ENCODE measurements around the gene RIMKLA.

RIMKLA gene, protein sequence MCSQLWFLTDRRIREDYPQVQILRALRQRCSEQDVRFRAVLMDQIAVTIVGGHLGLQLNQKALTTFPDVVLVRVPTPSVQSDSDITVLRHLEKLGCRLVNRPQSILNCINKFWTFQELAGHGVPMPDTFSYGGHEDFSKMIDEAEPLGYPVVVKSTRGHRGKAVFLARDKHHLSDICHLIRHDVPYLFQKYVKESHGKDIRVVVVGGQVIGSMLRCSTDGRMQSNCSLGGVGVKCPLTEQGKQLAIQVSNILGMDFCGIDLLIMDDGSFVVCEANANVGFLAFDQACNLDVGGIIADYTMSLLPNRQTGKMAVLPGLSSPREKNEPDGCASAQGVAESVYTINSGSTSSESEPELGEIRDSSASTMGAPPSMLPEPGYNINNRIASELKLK

DNA sequence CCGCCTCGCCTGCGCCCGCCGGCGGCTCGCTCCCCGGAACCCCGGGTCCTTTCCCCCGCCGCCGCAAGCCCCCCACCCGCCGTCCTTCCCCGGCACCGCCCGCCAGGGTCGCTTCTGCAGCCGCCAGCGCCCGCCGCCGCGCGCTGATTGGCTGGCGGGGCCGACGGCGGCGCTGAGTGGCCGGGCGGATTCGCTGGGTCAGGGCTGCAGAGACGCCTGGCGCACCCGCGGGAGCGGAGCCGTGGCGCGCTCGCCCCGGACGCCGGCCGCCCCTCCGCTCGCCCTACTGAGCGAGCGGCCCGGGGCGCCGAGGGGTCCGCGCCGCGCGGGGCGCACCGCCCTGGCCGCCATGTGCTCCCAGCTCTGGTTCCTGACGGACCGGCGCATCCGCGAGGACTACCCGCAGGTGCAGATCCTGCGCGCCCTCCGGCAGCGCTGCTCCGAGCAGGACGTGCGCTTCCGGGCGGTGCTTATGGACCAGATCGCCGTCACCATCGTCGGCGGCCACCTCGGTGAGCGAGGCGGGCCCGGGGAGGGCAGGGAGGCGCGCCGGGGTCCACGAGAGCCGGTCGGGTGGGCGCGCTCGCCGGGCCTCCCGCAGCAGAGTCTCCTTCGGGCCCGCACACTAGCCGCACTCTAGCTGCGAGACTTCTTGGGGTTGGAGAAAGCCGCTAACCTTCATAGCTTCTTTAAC is at the start of gene RIMKLA:
TSS of gene RIMKLA (plus strand) at position 207 of the 694 bp plus-strand sequence. CDS start at position 350, 143 bp downstream.
- peak; percentile 43 for DNase-seq

DNA sequence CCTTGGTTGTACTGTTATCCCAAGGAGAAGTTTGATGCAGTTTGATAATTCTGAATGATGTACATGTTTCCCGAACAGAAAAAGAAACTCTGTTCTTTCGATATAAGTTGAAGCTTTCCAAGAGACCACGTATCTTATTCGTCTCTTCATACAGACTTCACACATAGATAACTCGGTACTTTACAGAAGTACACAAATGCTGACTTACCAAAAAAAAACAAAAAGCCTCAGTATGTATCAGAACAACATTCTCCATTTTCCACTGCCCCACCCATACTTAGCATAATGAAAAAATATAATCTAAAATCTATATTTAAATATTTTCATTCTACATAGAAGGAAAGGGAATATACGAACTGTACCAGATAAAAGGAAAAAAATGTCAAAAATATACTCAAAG is 47.7 kb upstream of the RIMKLA start:
- no peak for DNase-seq

DNA sequence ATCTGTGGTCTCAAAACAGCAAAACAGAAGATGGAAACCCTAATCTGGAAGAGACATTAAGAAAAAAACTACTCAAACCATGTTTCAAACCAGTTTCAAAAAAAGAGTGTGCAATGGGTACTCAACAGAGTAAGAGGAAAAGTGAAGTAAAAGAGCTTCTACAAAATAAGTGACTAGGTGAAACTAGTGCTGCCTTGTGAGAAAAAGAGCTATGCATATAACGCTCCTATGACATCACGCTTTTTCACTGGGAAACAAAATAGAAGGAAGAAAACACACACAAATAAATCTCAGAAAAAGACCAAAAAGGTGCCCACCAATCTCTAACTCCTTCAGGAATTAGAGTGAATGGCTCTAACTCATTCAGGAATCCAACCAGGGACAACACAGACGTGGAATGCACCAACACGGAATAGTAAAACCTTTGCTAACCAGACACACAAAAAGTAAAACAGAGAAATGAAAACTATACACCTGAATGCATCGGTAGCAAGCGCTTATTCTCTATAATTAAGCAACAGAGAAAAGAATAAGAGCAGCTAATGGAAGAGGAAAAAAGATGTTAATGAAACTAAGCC is 46.8 kb upstream of the RIMKLA start:
- DNase-seq, result no peak

DNA sequence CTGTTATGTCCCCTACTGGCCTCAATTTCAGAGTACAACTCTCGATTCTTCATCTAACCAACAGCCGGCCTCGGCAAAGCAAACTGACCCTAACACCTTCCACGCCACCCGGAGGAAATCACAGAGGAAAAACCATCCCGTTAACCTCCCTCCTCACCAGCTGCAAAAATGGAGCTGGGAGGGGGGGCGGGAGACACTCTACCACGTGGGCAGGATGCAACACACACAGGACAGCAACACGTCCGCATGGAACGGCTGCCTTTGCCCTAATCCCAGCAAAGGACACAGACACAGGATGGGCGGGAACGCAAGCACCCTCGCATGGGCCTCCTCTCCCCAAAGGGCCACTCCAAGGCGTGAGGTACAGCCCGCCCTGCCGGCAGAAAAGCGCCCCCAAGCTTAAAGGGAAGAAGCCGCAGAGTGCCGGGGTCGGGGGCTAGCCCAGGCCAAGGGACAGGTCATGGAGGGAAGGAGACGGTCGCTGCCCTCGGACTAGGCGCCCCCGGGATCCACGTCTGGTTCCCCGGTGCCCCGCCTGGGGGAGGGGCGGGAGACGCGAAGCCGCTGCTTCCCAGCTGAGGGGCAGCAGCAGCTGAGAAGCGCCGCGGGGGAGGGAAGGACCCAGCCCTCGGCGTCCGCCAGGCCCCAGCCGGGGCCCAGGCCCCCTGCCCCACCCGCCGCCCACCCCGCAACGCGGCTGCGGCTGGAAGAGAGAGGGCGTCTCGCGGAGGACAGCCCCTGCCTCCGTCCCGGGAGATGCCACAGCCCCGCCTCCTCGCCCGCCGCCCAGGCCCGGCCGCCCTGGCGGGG is 46.1 kb upstream of the RIMKLA start:
- DNase-seq, result no peak

DNA sequence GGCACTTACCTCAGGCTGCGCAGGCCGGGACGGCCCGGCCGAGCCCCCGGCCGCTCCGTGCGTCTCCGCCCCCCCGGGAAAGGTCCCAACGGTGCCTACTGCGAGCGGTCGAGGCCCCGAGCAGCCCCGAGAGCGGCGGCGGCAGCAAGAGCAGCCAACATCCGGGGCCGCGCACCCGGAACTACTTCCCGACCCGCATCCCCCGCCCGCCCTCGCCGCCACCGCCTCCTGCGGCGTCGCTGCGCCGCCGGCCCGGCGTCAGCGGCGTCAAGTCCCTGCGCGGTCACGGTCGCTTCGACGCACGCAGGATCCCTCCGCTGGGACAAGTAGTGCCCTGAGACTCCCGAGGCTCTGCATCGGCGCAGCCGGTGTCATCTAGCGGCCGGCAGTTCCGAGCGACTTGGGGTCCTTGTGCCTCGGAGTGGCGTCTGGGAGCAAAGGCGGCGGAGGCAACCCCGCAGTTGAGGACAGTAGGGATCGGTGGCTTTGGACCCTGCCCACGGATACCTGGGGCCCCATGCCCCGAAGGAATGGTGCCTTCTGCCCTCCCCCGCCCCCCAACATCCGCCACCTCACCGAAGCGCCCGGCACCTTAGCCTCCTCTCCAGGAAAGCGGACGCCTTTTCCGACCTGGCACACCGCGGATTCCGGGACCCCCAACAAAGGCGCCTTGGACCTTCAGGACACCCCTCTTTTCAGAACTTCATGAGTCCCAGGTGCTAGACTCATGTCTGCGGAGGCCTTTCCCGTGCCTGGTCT is 45.4 kb upstream of the RIMKLA start, which contains the start of gene FOXJ3:
TSS of gene FOXJ3 (minus strand) at position 186 of the 759 bp plus-strand sequence. CDS start 24,142 bp downstream, outside the sequence.
- DNase-seq, result peak; percentile 96

DNA sequence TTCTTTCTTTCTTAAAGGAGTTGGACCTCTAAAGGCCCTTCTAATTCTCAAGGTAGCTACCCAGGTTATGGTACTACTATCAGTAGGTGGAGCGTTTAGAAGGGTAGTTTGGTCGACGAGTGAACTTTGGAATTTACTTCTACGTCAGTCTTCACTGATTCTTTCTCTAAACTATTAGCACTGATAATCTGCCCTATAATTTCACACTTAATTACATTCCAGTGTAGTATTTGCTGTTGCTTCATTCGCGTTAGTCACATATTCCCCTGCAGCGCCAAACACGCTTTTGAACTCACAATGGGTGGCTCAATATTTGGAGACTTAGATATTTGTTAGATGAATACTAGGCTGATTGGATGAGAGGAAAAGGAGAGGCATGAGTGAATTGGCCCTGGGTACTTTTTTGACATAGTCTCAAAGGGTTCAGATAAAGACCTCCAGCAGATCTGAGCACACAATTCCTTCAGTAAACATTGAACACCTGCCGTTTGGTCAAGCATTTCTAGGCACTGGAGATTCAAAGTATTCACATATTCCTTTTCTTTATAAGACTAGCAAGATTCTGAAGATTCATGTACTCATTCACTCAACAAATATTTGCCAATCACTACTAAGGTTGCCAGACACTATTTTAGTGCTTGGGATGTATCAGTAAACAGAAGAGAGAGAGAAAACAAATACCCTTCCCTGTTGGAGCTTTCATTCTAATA is 44.6 kb upstream of the RIMKLA start:
- DNase-seq, result no peak

DNA sequence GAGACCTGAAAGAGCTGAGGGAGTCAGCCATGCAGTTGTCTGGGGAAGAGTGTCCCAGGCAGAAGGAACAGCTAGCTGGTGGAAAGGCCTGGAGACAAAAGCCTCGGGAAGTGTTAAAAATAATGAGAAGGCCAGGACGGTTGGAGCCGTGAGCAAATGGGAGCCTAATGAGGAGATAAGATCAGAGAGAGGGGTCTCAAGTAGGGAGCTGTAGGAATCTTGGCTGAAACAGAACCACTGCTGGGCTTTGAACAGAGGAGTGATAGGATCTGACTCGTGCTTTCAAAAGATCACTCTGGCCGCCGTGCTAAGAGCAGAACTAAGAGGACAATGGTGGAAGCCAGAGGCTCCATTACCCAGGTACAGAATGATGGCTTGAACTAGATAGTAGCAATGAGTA is 43.6 kb upstream of the RIMKLA start:
- no peak for DNase-seq

DNA sequence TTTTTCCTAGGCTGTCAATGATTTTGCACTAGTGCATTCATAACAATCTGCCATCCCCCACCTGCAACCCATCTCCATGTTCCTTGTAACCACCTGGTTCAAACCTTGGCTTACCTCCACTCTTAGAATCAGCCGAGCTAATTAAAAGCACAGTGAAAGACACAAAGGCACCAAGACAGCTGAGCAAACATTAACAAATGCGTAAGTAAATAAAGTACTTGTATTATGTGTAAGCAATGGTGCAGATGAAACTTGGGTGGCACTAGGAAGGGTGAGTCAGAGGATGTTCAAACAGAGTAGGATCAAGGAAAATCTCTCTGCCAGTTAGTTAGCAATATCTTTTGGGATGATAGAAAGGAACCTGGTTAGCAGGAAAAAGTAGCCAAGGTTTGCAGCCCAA is 40.5 kb upstream of the RIMKLA start:
- DNase-seq, result no peak

DNA sequence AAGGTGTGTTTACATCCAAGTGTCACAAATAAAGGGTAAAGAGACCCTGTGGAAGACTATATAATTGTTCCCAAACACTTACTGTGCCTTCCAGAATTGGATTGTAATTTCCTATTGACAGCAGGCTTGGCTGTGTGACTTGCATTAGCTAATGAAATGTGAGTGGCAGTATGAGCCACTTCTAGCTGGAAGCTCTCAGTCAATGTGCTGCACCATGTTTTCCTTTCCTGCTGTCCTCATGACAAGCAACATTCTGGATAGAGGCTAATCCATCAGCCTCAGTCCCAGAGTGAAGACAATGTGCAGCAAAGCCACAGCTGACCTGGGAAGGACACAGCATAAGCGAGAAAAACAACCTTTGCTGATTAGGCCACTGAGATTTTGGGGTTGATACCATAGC is 39.7 kb upstream of the RIMKLA start:
- no peak for DNase-seq

DNA sequence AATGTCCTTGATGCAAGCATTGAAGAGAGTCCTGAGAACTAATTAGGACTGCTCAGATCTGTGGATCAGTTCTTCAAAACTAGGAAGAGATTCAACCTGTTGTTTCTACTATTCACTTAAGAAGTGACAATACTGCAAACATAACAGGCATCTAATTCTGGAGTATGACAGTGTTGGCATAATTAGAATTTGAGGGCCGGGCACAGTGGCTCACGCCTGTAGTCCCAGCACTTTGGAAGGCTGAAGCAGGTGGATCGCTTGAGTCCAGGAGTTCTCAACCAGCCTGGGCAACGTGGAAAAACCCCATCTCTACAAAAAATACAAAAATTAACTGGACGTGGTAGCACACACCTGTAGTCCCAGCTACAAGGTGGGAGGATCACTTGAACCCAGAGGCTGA is 37.5 kb upstream of the RIMKLA start:
- DNase-seq, result no peak

DNA sequence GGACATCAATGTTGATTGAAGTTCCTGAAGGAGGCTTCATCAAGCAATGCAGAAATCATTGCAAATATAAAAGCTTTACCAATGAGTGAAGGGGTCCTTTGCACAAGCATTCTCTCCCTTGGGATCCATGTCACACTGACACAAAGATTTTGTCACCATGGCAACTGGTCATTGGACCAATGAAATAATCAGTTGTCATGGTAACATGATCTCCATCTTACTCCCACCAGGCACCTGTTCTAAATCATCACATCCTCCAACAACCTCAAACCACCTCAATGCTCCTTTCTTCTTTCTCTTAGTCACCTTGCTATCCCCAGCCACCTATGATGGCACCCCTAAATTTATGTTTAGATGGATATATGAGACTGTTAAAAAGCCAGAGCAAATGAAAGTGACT is 32.1 kb upstream of the RIMKLA start:
- no peak for DNase-seq

DNA sequence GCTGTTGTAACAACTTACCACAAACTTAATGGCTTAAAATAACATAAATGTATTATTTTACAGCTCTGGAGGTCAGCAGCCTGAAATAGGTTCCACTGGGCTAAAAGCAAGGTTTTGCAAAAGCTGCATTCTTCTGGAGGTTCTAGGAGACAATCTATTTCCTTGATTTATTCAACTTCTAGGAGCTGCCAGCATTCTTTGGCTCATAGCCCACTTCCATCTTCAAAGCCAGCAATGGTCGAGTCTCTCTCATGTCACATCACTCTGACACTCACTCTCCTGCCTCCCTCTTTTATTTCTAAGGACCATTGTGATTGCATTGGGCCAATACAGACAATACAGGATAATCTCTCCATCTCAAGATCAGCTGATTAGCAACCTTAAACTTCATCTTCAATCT is 30.5 kb upstream of the RIMKLA start:
- no peak for DNase-seq

DNA sequence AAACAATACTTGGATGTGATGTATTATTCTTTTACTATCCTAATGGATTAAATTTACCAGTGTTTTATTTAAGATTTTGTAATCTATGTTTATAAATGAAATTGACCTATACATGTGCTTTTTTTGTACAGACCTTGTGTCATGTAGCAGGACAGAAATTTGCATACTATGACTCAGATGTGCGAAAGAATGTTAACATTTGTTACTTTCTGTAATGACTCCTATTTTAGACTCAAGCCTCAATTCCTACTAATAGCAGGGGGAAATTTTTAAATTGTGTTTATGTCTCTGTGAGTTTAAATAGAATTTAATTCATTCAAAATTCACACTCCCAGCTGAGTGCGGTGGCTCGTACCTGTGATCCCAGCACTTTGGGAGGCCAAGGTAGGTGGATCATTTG is 21.8 kb upstream of the RIMKLA start:
- DNase-seq, result no peak

DNA sequence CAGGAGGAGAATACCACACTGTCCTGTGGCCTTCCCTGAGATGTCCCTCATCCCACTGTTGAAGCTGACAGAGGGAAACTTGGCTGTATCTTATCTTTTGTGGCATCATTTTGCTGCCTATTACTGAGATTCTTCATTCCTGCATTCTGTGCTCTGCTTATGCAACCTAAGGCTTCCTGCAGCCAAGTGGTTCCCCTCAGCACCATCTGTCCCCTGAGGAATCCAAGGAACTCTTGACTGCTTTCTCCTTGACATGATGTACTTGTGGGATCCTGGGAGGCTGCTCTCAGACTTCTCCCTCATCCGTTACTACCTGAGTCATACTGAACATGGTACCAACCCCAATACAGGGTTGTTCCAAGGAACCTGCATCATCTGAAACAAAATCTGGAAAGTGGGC is 21.1 kb upstream of the RIMKLA start:
- DNase-seq, result no peak

DNA sequence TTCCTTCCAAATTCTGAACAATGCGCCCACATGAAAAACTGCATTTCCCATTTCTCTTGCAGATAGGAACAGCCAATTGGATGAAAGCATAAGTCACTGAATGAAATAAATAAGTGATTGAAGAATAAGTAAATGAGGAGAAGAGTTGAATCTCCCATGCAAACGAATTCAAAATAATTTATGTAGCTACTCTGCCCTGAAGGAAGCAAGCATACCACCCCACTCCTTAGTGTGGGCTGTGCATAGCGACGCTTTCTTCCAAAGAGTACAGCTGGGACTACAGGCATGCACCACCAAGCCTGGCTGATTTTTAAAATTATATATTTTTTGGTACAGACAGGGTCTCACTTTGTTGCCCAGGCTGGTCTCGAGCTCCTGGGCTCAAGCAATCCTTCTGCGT is 16.5 kb upstream of the RIMKLA start:
- DNase-seq, result no peak

DNA sequence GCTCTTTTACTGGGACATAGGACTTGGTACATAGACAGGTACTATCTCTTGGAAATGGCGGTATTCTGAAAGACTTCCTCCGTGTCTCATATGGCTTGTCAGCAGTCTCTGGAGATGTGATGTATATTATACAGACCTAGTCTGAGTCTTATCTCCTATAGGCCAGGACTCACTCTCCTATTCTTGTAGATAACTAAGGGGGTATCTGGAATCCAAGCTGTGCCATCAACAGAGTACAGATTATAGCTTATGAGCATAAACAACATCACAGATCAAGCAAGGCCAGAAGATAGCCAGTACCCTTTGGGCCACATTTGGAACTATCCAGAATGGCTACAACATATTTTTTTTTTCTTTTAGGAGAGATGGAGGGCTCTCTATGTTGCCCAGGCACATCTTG is 16.1 kb upstream of the RIMKLA start:
- DNase-seq, result no peak

DNA sequence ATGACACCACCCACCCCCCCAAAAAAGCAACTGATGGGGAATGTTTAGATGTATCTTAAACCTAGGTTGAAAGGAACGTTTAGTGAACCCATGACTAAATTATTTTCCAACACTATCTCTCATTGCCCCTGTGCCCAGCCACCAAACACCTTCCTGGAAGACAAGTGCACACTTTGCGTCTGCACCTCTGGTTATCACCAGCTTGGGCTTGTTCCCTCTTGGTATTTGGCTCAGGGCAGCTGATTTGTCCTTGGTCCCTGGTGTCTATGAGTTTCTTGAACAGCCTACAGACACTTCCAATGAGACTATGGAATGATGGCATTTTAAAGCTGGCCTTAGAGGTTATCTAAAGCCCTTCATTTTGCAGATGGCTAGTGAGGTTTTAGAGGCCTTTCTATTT is 15.5 kb upstream of the RIMKLA start:
- no peak for DNase-seq

DNA sequence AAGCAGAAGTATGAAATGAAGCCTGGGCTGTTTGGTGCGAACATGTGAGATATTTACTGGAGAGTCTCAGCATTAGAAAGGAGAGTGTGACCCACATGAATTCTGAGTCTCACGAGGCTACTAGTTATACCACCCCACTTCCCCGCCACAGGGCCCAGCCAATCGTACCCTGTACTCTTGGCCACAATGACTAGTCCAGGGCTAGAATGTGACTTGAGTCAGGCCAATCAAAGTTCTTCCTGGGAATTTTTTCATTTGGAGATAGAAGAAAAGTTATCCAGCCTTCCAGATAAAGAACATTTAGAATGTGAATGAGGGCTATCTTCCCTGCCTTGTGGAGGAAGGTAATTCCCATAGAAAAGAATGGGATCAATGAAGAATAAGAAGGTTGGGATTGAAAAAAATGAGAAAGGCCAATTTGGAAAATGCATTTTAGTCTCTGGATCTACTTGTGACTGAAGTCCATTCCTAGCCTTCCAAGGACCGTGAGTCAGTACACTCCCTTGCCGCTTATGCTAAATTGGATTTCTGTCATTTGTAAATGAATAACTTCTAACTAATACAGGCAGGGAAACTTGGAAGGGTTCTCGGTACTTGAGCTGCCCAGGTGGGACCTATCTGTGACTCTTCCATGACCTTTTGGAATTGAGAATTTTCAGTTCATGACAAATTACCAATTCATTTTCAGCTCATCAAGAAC is 12.3 kb upstream of the RIMKLA start:
- DNase-seq, result no peak

DNA sequence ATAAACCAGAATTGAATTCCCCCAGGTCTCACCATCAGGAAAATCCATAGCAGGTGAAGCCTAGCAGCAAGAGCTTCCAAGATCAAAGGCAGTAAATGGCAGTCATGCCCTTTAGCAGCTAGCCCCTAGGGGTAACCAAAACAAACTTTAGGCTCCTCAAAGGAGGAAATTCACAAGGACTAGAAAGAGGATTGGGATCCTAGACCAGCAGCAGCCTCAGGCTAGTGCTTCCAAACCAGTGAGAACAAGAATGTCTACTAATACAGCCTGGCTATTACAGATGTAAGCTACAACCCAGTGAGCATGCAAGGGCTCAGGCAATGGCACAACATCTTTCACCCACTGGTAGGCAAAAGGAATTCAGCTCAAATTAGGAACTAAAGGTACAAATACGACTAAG is 11.1 kb upstream of the RIMKLA start:
- no peak for DNase-seq

DNA sequence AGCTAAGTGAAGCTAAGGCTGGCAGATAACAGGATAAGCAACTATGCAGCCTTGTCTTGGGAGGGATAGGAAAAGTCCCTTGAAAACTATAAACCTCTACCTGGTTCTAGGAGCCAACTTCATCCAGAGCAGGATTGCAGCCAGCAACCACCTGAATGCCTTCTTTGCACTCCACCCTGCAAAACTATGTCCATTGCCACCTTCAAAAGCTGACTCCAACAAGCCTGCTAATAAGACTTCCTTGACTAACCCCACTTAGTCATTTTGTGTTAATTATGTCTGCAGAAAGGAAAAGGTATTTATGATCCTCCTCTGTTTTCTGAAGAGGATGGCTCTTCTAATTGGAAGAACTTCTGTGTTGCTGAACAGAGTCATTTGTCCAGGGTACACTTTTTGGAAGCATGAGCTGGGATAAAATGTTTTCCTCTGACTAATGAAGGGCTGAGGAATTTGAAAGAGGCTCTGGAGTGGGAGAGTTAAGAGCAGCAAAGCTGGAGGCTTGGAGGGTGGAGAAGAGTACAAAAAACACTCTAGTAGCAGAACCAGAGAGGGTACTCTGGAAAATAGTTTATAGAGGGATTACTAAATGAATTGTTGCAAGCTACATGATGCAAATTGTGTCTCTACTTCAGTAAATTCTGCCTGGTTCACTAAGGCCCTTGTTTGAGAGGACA is 9.6 kb upstream of the RIMKLA start:
- no peak for DNase-seq

DNA sequence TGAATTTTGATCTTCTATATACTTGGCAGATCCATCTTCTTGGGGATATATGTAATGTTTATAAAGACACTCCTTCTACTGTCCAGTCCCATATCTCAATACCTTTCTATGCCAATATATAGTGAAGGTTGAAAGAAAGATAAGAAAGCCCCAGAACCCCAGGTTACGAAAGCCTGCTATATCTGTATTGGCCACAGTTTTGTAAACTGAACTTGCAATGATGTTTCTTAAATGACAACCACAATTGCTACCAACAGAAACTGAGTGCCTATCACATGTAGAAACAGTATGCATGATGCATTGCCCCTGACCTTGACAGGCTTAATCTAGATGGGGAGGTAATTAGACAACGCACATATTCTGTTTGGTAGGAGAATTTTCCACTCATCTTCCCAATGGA is 7.8 kb upstream of the RIMKLA start:
- no peak for DNase-seq

All from stimulated activated CD4-positive, alpha-beta T cell treated with anti-CD3 and anti-CD28 coated beads, Interleukin-4, amount 100 ng/mL, for 1 hour (primary cell).